HAP-1 (cell line): ENCODE data around the gene FHIT.

Experiments
- DNase-seq, 2 experiments: peaks; one replicate each; pipeline ENCODE4 v3.0.0-alpha.2; 2016 to 2020; ENCODE audit warnings: low spot score in 2 of 2
- H3K27me3 ChIP-seq: fragments of 250-450 bp; sonication (Bioruptor Pico); 2 replicates; pipeline ENCODE4 v1.5.1; 2020; ENCODE audit warnings: low read depth, mild to moderate bottlenecking, moderate library complexity
- H3K36me3 ChIP-seq: fragments of 250-450 bp; sonication (Bioruptor Pico); replicated peaks from 2 replicates; pipeline ENCODE4 v1.5.1; 2020; ENCODE audit warnings: mild to moderate bottlenecking
- H3K4me1 ChIP-seq: fragments of 250-450 bp; sonication (Bioruptor Pico); 2 replicates; pipeline ENCODE4 v1.5.1; 2020; ENCODE audit warnings: mild to moderate bottlenecking
- H3K4me3 ChIP-seq: fragments of 250-450 bp; sonication (Bioruptor Pico); 2 replicates; pipeline ENCODE4 v1.5.1; 2020; ENCODE audit warnings: mild to moderate bottlenecking, moderate library complexity
- H3K9me3 ChIP-seq: fragments of 250-450 bp; sonication (Bioruptor Pico); 2 replicates; pipeline ENCODE4 v1.5.1; 2020; ENCODE audit warnings: mild to moderate bottlenecking, moderate library complexity
- in situ Hi-C: fragments of 300-500 bp; cut with MboI; formaldehyde crosslinking; loops from 3 replicates; pipeline ENCODE4 v1.14.3; 2020; ENCODE audit warnings: low sequenced_read_pairs, inconsistent platforms, mixed read lengths

The FHIT gene

GRCh38 chr3:60101621-60102020 lies 1149.6 kb downstream of the FHIT start:
- no peak for DNase-seq
- Histone ChIP-seq H3K4me1 (peaks cover 45% of the 10 kb centered on the region), H3K9me3 (no peaks in the 10 kb centered on the region; the same call in 1 of the 2 replicates), H3K36me3 (no peaks in the 10 kb centered on the region), H3K27me3 (no peaks in the 10 kb centered on the region), H3K4me3 (no peak overlapping the region)
- in situ Hi-C loops, result no loop called here

GRCh38 chr3:60096403-60096802 lies 1154.8 kb downstream of the FHIT start:
- Histone ChIP-seq H3K27me3 (no peaks in the 10 kb centered on the region), H3K4me1 (peaks cover 15% of the 10 kb centered on the region), H3K36me3 (no peaks in the 10 kb centered on the region), H3K4me3 (no peak overlapping the region), H3K9me3 (no peaks in the 10 kb centered on the region; the same call in 1 of the 2 replicates)
- no peak for DNase-seq
- in situ Hi-C loops, result no loop called here

GRCh38 chr3:60095930-60096329 lies 1155.3 kb downstream of the FHIT start:
- Histone ChIP-seq H3K27me3 (no peaks in the 10 kb centered on the region), H3K9me3 (no peaks in the 10 kb centered on the region; the same call in 1 of the 2 replicates), H3K4me1 (peaks cover 15% of the 10 kb centered on the region), H3K36me3 (no peaks in the 10 kb centered on the region), H3K4me3 (no peak overlapping the region)
- in situ Hi-C loops, result no loop called here
- DNase-seq, result no peak

GRCh38 chr3:60095516-60095915 lies 1155.7 kb downstream of the FHIT start:
- H3K27me3 ChIP-seq, result no peaks in the 10 kb centered on the region
- in situ Hi-C loops, result no loop called here
- no peaks in the 10 kb centered on the region for H3K36me3 ChIP-seq
- H3K4me1 ChIP-seq, result peaks cover 15% of the 10 kb centered on the region
- H3K9me3 ChIP-seq, result no peaks in the 10 kb centered on the region; the same call in 1 of the 2 replicates
- H3K4me3 ChIP-seq, result no peak overlapping the region
- DNase-seq, result no peak

GRCh38 chr3:60094392-60094947 lies 1156.8 kb downstream of the FHIT start:
- Histone ChIP-seq H3K27me3 (no peaks in the 10 kb centered on the region), H3K9me3 (no peaks in the 10 kb centered on the region; the same call in 1 of the 2 replicates), H3K4me3 (no peak overlapping the region), H3K36me3 (no peaks in the 10 kb centered on the region), H3K4me1 (peaks cover 15% of the 10 kb centered on the region)
- no peak for DNase-seq
- in situ Hi-C loops, result no loop called here

GRCh38 chr3:60090548-60090947 lies 1160.7 kb downstream of the FHIT start:
- H3K4me3 ChIP-seq, result no peak overlapping the region
- peaks cover 14% of the 10 kb centered on the region for H3K4me1 ChIP-seq
- H3K36me3 ChIP-seq, result no peaks in the 10 kb centered on the region
- H3K9me3 ChIP-seq, result no peaks in the 10 kb centered on the region; the same call in 1 of the 2 replicates
- H3K27me3 ChIP-seq, result no peaks in the 10 kb centered on the region
- in situ Hi-C loops, result no loop called here
- DNase-seq, result no peak

- DNase-seq, result no peak
- in situ Hi-C loops, result no loop called here
Observed at GRCh38 chr3:60086811-60087210, 1164.4 kb downstream of the FHIT start.

GRCh38 chr3:60085649-60086048 lies 1165.6 kb downstream of the FHIT start:
- Histone ChIP-seq H3K36me3 (no peaks in the 10 kb centered on the region), H3K4me3 (no peak overlapping the region), H3K27me3 (no peaks in the 10 kb centered on the region), H3K9me3 (no peaks in the 10 kb centered on the region), H3K4me1 (peaks cover 8% of the 10 kb centered on the region)
- DNase-seq, result no peak
- in situ Hi-C loops, result no loop called here

More at GRCh38 chr3:60086811-60087210, 1164.4 kb downstream of the FHIT start:
- H3K4me1 ChIP-seq, result peaks cover 5% of the 10 kb centered on the region; the same call in 1 of the 2 replicates
- H3K4me3 ChIP-seq, result no peak overlapping the region
- no peaks in the 10 kb centered on the region for H3K9me3 ChIP-seq
- no peaks in the 10 kb centered on the region for H3K27me3 ChIP-seq
- no peaks in the 10 kb centered on the region for H3K36me3 ChIP-seq

GRCh38 chr3:60081381-60082095 lies 1169.7 kb downstream of the FHIT start:
- no peak for DNase-seq
- Histone ChIP-seq H3K4me1 (peaks cover 32% of the 10 kb centered on the region), H3K27me3 (no peaks in the 10 kb centered on the region), H3K9me3 (no peaks in the 10 kb centered on the region), H3K4me3 (no peak overlapping the region), H3K36me3 (no peaks in the 10 kb centered on the region)
- in situ Hi-C loops, result no loop called here

- DNase-seq, result peak in 1 of 2 experiments; percentile 49
- peaks cover 34% of the 10 kb centered on the region for H3K4me1 ChIP-seq
- H3K9me3 ChIP-seq, result no peaks in the 10 kb centered on the region
- no peaks in the 10 kb centered on the region for H3K27me3 ChIP-seq
- H3K36me3 ChIP-seq, result no peaks in the 10 kb centered on the region
- in situ Hi-C loops, result no loop called here
- H3K4me3 ChIP-seq, result no peak overlapping the region
Observed at GRCh38 chr3:60080648-60081047, 1170.6 kb downstream of the FHIT start.

GRCh38 chr3:60079076-60079475 lies 1172.2 kb downstream of the FHIT start:
- in situ Hi-C loops, result no loop called here

GRCh38 chr3:60076331-60076730 lies 1174.9 kb downstream of the FHIT start:
- no peaks in the 10 kb centered on the region for H3K36me3 ChIP-seq
- H3K27me3 ChIP-seq, result no peaks in the 10 kb centered on the region
- no peak overlapping the region for H3K4me3 ChIP-seq
- in situ Hi-C loops, result no loop called here
- H3K4me1 ChIP-seq, result peaks cover 34% of the 10 kb centered on the region
- no peaks in the 10 kb centered on the region for H3K9me3 ChIP-seq
- DNase-seq, result no peak

More at GRCh38 chr3:60079076-60079475, 1172.2 kb downstream of the FHIT start:
- no peaks in the 10 kb centered on the region for H3K9me3 ChIP-seq
- H3K4me3 ChIP-seq, result no peak overlapping the region
- H3K27me3 ChIP-seq, result no peaks in the 10 kb centered on the region
- peak; percentile 33 to 61 for DNase-seq
- H3K36me3 ChIP-seq, result no peaks in the 10 kb centered on the region
- peaks cover 34% of the 10 kb centered on the region for H3K4me1 ChIP-seq

- in situ Hi-C loops, result no loop called here
- H3K36me3 ChIP-seq, result no peaks in the 10 kb centered on the region
Observed at GRCh38 chr3:60073942-60074341, 1177.3 kb downstream of the FHIT start.

GRCh38 chr3:60073228-60073627 lies 1178.0 kb downstream of the FHIT start:
- Histone ChIP-seq H3K9me3 (no peaks in the 10 kb centered on the region), H3K4me3 (no peak overlapping the region), H3K4me1 (peaks cover 6% of the 10 kb centered on the region), H3K36me3 (no peaks in the 10 kb centered on the region), H3K27me3 (no peaks in the 10 kb centered on the region)
- in situ Hi-C loops, result no loop called here
- no peak for DNase-seq

More at GRCh38 chr3:60073942-60074341, 1177.3 kb downstream of the FHIT start:
- Histone ChIP-seq H3K4me3 (no peak overlapping the region), H3K27me3 (no peaks in the 10 kb centered on the region), H3K9me3 (no peaks in the 10 kb centered on the region), H3K4me1 (peaks cover 13% of the 10 kb centered on the region)
- no peak for DNase-seq
